Measurements from ENCODE around the gene SYNCRIP.
"Not testable (repeated sequence)": the region's sequence is repeated elsewhere in the genome, so short reads cannot be mapped to it uniquely, and the experiment has no call there.

Gene SYNCRIP

GRCh38 chr6:85585741-85586140 is 56.9 kb downstream of the SYNCRIP start:
- no peak for DNase-seq
- Histone ChIP-seq H3K14ac (ENCODE audit: low read length in 2 of 2) (no peak overlapping the region), H2BK120ac (ENCODE audit: low read depth, low read length) (no peak overlapping the region), H3K4me2 (ENCODE audit: low read length, poor library complexity, severe bottlenecking) (no peak overlapping the region), H3K79me1 (replicated peaks; ENCODE audit: low read length, poor library complexity, severe bottlenecking) (peaks cover 6% of the 10 kb centered on the region), H2AFZ (ENCODE audit: low read depth, low read length) (no peak overlapping the region), H3K4me3 (ENCODE audit: insufficient read depth in 1 of 2, low read depth in 1 of 2, low read length in 2 of 2) (no peak overlapping the region), H3K27me3 (ENCODE audit: control insufficient read depth in 1 of 2, insufficient read depth in 1 of 2, low read length in 2 of 2) (no peaks in the 10 kb centered on the region), H2BK12ac (ENCODE audit: low read length in 2 of 2) (no peak overlapping the region), H3K9ac (ENCODE audit: low read length) (no peak overlapping the region), H2AK5ac (ENCODE audit: low read length, severe bottlenecking) (no peak overlapping the region), H3K23ac (ENCODE audit: low read length in 2 of 2) (no peak overlapping the region), H2BK15ac (ENCODE audit: low read depth, poor library complexity, severe bottlenecking) (no peak overlapping the region), H2BK5ac (ENCODE audit: low read depth, low read length, poor library complexity, severe bottlenecking) (no peak overlapping the region), H3K4me1 (ENCODE audit: control insufficient read depth, insufficient read depth, low read depth, low read length) (peaks cover 2% of the 10 kb centered on the region), H4K8ac (ENCODE audit: low read length) (no peak overlapping the region), H3K18ac (ENCODE audit: low read depth in 1 of 2, low read length in 2 of 2) (no peak overlapping the region), H3K4ac (ENCODE audit: low read depth in 1 of 2, low read length in 2 of 2) (no peak overlapping the region), H3K36me3 (ENCODE audit: control insufficient read depth in 1 of 2, insufficient read depth in 2 of 2, low read depth in 1 of 2, low read length in 2 of 2) (no peaks in the 10 kb centered on the region), H3K27ac (ENCODE audit: low read length, poor library complexity, severe bottlenecking) (no peak overlapping the region), H3K9me3 (ENCODE audit: control insufficient read depth, low read length) (peaks cover 9% of the 10 kb centered on the region), H4K91ac (ENCODE audit: low read length) (no peak overlapping the region)
- WGBS = 100% methylated on average over 1 of the region's 3 CpGs

DNA sequence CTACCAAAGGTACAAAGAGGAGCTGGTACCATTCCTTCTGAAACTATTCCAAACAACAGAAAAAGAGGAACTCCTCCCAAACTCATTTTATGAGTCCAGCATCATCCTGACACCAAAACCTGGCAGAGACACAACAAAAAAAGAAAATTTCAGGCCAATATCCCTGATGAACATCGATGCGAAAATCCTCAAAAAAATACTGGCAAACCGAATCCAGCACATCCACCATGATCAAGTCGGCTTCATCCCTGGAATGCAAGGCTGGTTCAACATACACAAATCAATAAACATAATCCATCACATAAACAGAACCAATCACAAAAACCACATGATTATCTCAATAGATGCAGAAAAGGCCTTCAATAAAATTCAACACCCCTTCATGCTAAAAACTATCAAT is 59.9 kb downstream of the SYNCRIP start:
- H2AFZ ChIP-seq (ENCODE audit: low read depth, low read length); H2BK15ac ChIP-seq (ENCODE audit: low read depth, poor library complexity, severe bottlenecking); H3K4ac ChIP-seq (ENCODE audit: low read depth in 1 of 2, low read length in 2 of 2); H3K9ac ChIP-seq (ENCODE audit: low read length); H3K23ac ChIP-seq (ENCODE audit: low read length in 2 of 2); H2BK5ac ChIP-seq (ENCODE audit: low read depth, low read length, poor library complexity, severe bottlenecking); H2BK12ac ChIP-seq (ENCODE audit: low read length in 2 of 2); H3K27me3 ChIP-seq (ENCODE audit: control insufficient read depth in 1 of 2, insufficient read depth in 1 of 2, low read length in 2 of 2); H3K4me3 ChIP-seq (ENCODE audit: insufficient read depth in 1 of 2, low read depth in 1 of 2, low read length in 2 of 2); DNase-seq; H2BK120ac ChIP-seq (ENCODE audit: low read depth, low read length); H3K4me1 ChIP-seq (ENCODE audit: control insufficient read depth, insufficient read depth, low read depth, low read length); H2AK5ac ChIP-seq (ENCODE audit: low read length, severe bottlenecking); H3K4me2 ChIP-seq (ENCODE audit: low read length, poor library complexity, severe bottlenecking); H4K91ac ChIP-seq (ENCODE audit: low read length); H3K9me3 ChIP-seq (ENCODE audit: control insufficient read depth, low read length); H3K18ac ChIP-seq (ENCODE audit: low read depth in 1 of 2, low read length in 2 of 2); H3K14ac ChIP-seq (ENCODE audit: low read length in 2 of 2); H3K27ac ChIP-seq (ENCODE audit: low read length, poor library complexity, severe bottlenecking); H4K8ac ChIP-seq (ENCODE audit: low read length): not testable (repeated sequence)
- Histone ChIP-seq H3K79me1 (replicated peaks; ENCODE audit: low read length, poor library complexity, severe bottlenecking) (peaks cover 14% of the 10 kb centered on the region), H3K36me3 (ENCODE audit: control insufficient read depth in 1 of 2, insufficient read depth in 2 of 2, low read depth in 1 of 2, low read length in 2 of 2) (peaks cover 9 to 14% of the 10 kb centered on the region in 2 experiments)
- 97% methylated on average over 4 of the region's 4 CpGs for WGBS

DNA sequence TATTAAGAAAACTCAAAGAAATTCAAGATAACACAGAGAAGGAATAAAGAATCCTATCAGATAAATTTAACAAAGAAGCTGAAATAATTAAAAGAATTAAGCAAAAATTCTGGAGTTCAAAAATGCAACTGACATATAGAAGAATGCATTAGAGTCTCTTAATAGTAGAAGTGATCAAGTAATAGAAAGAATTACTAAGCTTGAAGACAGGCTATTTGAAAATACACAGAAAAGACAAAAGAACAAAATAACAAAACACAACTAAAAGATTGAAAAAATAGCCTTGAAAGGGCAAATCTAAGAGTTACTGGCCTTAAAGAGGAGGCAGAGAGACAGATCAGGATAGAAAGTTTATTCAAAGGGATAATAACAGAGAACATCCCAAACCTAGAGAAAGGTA is 61.1 kb downstream of the SYNCRIP start:
- H3K79me1 ChIP-seq (replicated peaks; ENCODE audit: low read length, poor library complexity, severe bottlenecking) = peaks cover 11% of the 10 kb centered on the region
- H3K14ac ChIP-seq (ENCODE audit: low read length in 2 of 2) = no peak overlapping the region
- no peak overlapping the region for H4K91ac ChIP-seq (ENCODE audit: low read length)
- H3K27me3 ChIP-seq (ENCODE audit: control insufficient read depth in 1 of 2, insufficient read depth in 1 of 2, low read length in 2 of 2) = no peaks in the 10 kb centered on the region
- no peak overlapping the region for H3K9ac ChIP-seq (ENCODE audit: low read length)
- H2AK5ac ChIP-seq (ENCODE audit: low read length, severe bottlenecking) = no peak overlapping the region
- no peak overlapping the region for H2BK12ac ChIP-seq (ENCODE audit: low read length in 2 of 2)
- H3K4ac ChIP-seq (ENCODE audit: low read depth in 1 of 2, low read length in 2 of 2) = no peak overlapping the region
- H3K4me2 ChIP-seq (ENCODE audit: low read length, poor library complexity, severe bottlenecking) = no peak overlapping the region
- peaks cover 8% of the 10 kb centered on the region for H3K4me1 ChIP-seq (ENCODE audit: control insufficient read depth, insufficient read depth, low read depth, low read length)
- H2BK5ac ChIP-seq (ENCODE audit: low read depth, low read length, poor library complexity, severe bottlenecking) = no peak overlapping the region
- no peak overlapping the region for H2AFZ ChIP-seq (ENCODE audit: low read depth, low read length)
- H3K18ac ChIP-seq (ENCODE audit: low read depth in 1 of 2, low read length in 2 of 2) = no peak overlapping the region
- H3K4me3 ChIP-seq (ENCODE audit: insufficient read depth in 1 of 2, low read depth in 1 of 2, low read length in 2 of 2) = no peak overlapping the region
- no peak overlapping the region for H3K23ac ChIP-seq (ENCODE audit: low read length in 2 of 2)
- DNase-seq = no peak
- H3K27ac ChIP-seq (ENCODE audit: low read length, poor library complexity, severe bottlenecking) = no peak overlapping the region
- peaks cover 9% of the 10 kb centered on the region for H3K9me3 ChIP-seq (ENCODE audit: control insufficient read depth, low read length)
- H2BK15ac ChIP-seq (ENCODE audit: low read depth, poor library complexity, severe bottlenecking) = no peak overlapping the region
- no peak overlapping the region for H2BK120ac ChIP-seq (ENCODE audit: low read depth, low read length)
- no peak overlapping the region for H4K8ac ChIP-seq (ENCODE audit: low read length)
- H3K36me3 ChIP-seq (ENCODE audit: control insufficient read depth in 1 of 2, insufficient read depth in 2 of 2, low read depth in 1 of 2, low read length in 2 of 2) = peaks cover 9 to 15% of the 10 kb centered on the region in 2 experiments

DNA sequence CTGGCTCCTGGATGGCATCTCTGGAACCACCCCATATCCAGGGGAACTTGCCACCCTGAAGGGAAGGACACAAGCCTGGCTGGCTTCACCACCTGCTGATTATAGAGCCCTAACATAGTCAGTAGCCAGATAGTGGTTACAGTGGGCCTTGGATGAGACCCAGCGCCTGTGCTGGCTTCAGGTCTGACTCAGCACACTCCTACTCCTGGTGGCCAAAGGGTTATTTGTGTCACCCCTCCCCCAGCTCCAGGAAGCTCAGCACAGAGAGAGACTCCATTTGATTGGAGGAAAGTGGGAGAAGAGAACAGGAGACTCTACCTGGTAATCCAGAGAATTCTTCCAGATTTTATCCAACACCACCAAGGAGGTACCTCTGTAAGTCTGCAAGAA is 61.8 kb downstream of the SYNCRIP start:
- H3K27me3 ChIP-seq (ENCODE audit: control insufficient read depth in 1 of 2, insufficient read depth in 1 of 2, low read length in 2 of 2) = no peaks in the 10 kb centered on the region
- no peak overlapping the region for H3K9ac ChIP-seq (ENCODE audit: low read length)
- no peak overlapping the region for H3K23ac ChIP-seq (ENCODE audit: low read length in 2 of 2)
- 57% methylated on average over 1 of the region's 1 CpG for WGBS
- no peak overlapping the region for H3K27ac ChIP-seq (ENCODE audit: low read length, poor library complexity, severe bottlenecking)
- H2AK5ac ChIP-seq (ENCODE audit: low read length, severe bottlenecking) = no peak overlapping the region
- H4K8ac ChIP-seq (ENCODE audit: low read length) = no peak overlapping the region
- H3K18ac ChIP-seq (ENCODE audit: low read depth in 1 of 2, low read length in 2 of 2) = no peak overlapping the region
- no peak overlapping the region for H3K4ac ChIP-seq (ENCODE audit: low read depth in 1 of 2, low read length in 2 of 2)
- H3K79me1 ChIP-seq (replicated peaks; ENCODE audit: low read length, poor library complexity, severe bottlenecking) = peaks cover 10% of the 10 kb centered on the region
- no peak overlapping the region for H4K91ac ChIP-seq (ENCODE audit: low read length)
- H2BK120ac ChIP-seq (ENCODE audit: low read depth, low read length) = no peak overlapping the region
- peaks cover 9 to 15% of the 10 kb centered on the region in 2 experiments for H3K36me3 ChIP-seq (ENCODE audit: control insufficient read depth in 1 of 2, insufficient read depth in 2 of 2, low read depth in 1 of 2, low read length in 2 of 2)
- H3K14ac ChIP-seq (ENCODE audit: low read length in 2 of 2) = no peak overlapping the region
- H2BK12ac ChIP-seq (ENCODE audit: low read length in 2 of 2) = no peak overlapping the region
- DNase-seq = peak; percentile 41
- peaks cover 8% of the 10 kb centered on the region for H3K4me1 ChIP-seq (ENCODE audit: control insufficient read depth, insufficient read depth, low read depth, low read length)
- no peak overlapping the region for H3K4me3 ChIP-seq (ENCODE audit: insufficient read depth in 1 of 2, low read depth in 1 of 2, low read length in 2 of 2)
- H2BK15ac ChIP-seq (ENCODE audit: low read depth, poor library complexity, severe bottlenecking) = no peak overlapping the region
- no peak overlapping the region for H3K4me2 ChIP-seq (ENCODE audit: low read length, poor library complexity, severe bottlenecking)
- H2BK5ac ChIP-seq (ENCODE audit: low read depth, low read length, poor library complexity, severe bottlenecking) = no peak overlapping the region
- peaks cover 9% of the 10 kb centered on the region for H3K9me3 ChIP-seq (ENCODE audit: control insufficient read depth, low read length)
- no peak overlapping the region for H2AFZ ChIP-seq (ENCODE audit: low read depth, low read length)
